Ovary (tissue), 3 donors: ENCODE measurements around the gene MAP4K4.

Experiments
- EP300 ChIP-seq: sonication (generic); formaldehyde crosslinking; IDR thresholded peaks from one replicate; pipeline ENCODE4 v1.6.1; 2017; ENCODE audit warnings: antibody characterized with exemption
- TF ChIP-seq, protein P1 (sequence below), 3 donors: fragments of 450-650 bp in 2 of 3; fragments of 200-600 bp in 1 of 3; IDR thresholded peaks; one replicate each; pipeline versions ENCODE4 v1.5.1 to v1.8.0; 2016 to 2022; ENCODE audit warnings: antibody characterized with exemption in 3 of 3, mild to moderate bottlenecking in 1 of 3
- donor health status: DM: no; HTN: no; CAD: no.

DNA sequence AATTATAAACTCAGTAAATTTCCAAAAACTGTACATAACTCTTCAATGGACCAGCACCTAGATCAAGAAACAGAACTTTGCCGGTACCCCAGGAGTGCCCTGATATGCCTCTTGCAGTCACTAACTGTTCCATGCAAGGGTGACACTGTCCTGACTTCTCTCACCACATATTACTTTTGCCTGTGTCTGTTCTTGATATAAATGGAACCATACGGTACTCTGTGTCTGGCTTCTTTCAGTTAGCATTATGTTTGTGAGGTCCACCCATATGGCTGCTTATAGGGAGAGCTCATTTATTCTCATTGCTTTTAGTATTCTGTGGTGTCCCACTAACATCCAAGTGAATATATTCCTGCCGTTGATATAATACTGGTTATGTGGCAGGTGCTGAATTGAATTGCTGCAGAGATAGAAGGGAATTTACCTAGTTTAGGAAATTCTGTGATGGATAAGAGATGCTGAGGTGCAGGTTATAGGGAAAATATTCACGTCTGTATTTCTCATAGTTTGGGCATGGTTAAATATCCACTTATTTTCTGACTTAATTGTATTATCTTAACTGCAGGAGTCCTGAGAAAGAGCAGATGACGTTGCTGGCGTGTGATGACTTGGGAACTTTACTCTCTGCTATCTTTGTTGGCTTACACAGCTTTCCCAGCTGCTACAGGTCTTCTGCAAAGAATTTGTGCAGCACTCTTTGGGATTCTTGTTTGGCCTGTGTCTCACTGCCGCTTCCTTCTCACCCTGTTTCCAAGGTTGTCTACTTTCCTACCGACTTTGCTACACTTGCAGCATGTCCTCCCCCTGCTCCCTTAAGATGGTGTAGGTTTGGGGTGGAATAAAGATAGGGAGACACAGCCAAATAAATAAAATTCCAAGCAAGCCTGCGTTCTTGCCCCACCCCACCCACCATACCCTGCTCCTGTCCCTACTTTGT, 107.9 kb downstream of the MAP4K4 start:
- no peak for TF ChIP-seq EP300
- TF ChIP-seq, protein P1, sequence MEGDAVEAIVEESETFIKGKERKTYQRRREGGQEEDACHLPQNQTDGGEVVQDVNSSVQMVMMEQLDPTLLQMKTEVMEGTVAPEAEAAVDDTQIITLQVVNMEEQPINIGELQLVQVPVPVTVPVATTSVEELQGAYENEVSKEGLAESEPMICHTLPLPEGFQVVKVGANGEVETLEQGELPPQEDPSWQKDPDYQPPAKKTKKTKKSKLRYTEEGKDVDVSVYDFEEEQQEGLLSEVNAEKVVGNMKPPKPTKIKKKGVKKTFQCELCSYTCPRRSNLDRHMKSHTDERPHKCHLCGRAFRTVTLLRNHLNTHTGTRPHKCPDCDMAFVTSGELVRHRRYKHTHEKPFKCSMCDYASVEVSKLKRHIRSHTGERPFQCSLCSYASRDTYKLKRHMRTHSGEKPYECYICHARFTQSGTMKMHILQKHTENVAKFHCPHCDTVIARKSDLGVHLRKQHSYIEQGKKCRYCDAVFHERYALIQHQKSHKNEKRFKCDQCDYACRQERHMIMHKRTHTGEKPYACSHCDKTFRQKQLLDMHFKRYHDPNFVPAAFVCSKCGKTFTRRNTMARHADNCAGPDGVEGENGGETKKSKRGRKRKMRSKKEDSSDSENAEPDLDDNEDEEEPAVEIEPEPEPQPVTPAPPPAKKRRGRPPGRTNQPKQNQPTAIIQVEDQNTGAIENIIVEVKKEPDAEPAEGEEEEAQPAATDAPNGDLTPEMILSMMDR (IDR thresholded peaks at IDR 0.05) = no peak
